ENCODE data around the gene ACTRT3.
"Not testable (repeated sequence)": the region's sequence is repeated elsewhere in the genome, so short reads cannot be mapped to it uniquely, and the experiment has no call there.

The ACTRT3 gene

DNA sequence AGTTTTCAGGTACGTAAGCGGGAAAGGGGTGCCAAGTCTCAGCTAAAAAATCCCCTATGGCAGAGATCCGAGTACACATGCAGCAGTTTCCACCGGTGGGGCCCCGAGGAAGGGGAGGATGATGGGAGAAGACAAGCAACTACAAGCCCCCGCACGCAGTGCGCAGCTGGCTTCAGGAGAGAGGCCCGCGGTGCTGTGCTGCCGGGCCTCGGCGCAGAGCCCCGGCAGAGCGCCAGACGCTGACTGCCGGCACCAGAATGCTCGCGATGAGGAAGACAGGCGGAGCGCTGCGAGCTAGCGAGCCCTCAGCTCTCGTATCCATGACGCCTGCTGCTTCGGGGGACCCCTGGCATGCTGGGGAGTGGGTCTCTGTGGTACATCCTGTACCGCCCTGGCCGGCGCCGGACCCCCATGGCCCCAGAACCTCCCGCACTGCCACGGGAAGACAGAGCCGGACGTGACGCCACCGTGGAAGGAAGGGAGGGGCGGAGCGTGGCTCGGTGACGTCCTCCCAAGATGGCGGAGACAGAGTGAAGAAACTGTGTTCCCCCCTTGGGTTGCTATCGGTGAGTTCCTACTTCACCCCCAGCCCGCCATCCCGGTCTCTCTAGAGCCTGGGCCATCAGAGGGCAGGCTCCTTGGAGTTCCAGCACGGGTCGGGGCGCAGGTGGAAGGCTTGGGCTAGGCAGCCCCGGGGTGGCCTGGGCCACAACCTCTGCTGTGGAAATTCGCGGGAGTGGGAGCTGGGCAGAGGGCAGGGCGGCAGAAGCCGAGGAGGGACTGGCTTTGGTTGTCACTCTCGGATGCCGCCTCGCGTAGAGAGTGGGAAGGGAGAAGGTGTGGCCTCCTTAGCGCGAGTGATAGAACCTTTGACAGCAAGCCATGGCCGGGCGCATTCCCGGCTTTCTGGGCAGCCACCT is 3.8 kb upstream of the ACTRT3 start, which contains the start of gene MYNN:
MYNN (plus strand) TSS at position 500 of the 920 bp plus-strand sequence. CDS start 900 bp downstream, outside the sequence.
- DNase-seq (ENCODE audit: low read depth), result peak; percentile 79

DNA sequence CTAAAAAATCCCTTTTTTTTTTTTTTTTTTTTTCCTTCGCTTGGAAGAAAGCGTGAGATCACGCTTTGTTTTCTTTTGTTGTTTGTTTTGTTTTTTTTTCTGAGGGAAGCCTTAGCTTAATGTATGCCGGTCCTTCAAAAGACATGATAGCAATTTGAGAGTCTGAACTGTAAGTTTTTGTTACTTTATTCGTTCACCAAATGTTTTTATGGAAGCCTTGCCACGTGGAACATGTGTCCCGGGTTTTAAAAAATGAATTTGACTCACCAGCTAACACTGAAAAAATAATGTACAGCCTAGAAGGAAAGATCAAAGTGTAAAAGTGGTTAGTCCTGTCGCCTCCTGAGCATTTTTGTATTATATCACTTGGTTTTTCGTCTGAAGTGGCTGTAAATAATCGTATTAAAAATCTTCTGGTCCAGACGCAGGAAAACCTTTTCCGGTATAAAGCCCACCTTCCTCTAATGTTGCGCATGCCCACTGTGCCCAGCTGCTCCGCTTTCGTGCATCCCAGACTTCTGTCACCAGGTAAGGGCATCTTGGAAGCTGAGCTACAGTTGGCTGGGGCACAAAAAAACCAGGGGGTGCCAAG is 3.0 kb upstream of the ACTRT3 start:
- DNase-seq (ENCODE audit: low read depth), result peak; percentile 51

DNA sequence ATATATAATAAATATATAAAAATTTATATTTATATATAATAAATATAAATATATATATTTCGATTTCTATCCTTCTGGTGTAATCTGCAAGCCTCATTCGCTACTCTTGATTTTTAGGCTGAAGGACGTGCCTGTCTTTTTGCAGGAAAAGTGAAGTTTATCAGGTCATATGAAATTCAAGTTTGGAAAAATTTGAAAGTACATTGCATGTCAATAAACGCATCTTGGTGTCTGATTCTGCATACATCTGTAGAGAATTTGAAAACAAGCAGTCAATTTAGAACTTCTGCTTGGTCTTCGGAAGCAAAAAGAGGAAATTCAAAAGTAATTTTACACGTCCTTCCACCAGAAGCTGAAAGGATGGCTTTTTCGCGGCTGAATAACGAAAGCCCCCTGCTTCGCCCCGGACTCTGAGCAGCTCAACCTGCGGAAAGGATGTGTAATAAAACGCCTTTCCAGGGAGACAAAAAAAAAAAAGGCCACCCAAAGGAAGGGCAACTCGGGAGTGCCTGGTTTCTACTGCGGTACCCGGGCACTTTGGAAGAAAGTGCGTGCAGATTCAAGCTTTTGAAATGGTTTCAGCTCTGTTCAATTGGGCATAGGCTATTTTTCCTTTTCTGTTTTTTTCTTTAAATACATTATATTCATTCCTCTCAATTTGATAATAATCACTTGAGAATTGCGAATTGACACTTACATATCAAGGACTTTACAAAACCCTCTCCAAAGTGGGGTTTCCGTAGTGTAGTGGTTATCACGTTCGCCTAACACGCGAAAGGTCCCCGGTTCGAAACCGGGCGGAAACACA is 2.3 kb upstream of the ACTRT3 start:
- no peak for DNase-seq (ENCODE audit: low read depth)

DNA sequence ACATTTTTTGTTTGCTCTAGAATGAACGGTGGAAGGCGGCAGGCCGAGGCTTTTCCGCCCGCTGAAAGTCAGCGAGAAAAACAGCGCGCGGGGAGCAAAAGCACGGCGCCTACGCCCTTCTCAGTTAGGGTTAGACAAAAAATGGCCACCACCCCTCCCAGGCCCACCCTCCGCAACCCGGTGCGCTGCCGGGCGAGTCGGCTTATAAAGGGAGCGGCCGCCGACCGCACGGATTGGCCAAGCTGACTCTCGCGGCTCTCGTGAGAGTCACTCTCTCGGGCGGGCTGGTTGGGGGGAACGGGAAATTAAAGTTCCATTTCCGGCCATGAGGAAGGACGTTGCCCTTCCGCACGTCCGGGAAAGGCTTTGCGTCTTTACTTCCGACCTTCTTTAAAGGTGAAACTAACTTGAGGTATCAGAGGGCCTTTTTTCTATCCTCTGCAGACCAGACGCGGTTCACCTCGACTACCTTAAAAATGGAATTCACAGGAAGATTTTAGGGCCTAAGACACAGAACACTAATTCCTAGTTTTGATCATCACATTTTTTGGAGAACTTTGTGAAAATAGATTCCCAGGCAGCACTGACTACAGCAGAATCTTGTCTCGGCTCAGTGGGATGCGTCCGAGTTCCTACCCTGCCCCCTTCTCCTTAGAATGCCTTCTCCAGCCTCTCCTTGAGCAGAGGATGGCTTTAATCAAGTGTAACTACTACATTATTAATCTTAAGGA is 4.3 kb downstream of the ACTRT3 start, which contains the start of gene TERC:
TERC (minus strand) TSS at position 179 of the 731 bp plus-strand sequence.
- DNase-seq (ENCODE audit: low read depth), result peak; percentile 85

DNA sequence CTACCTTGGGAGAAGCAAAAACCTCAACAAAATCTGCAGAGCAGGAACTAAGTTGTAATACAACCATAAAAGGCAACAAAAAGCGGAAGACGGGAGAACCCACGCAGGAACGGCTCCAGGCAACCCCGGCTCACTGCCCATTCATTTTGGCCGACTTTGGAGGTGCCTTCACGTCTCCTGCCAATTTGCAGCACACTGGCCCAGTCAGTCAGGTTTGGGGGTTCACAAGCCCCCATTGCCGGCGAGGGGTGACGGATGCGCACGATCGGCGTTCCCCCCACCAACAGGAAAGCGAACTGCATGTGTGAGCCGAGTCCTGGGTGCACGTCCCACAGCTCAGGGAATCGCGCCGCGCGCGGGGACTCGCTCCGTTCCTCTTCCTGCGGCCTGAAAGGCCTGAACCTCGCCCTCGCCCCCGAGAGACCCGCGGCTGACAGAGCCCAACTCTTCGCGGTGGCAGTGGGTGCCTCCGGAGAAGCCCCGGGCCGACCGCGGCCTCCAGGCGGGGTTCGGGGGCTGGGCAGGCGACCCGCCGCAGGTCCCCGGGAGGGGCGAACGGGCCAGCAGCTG is 5.0 kb downstream of the ACTRT3 start:
- DNase-seq (ENCODE audit: low read depth), result no peak

DNA sequence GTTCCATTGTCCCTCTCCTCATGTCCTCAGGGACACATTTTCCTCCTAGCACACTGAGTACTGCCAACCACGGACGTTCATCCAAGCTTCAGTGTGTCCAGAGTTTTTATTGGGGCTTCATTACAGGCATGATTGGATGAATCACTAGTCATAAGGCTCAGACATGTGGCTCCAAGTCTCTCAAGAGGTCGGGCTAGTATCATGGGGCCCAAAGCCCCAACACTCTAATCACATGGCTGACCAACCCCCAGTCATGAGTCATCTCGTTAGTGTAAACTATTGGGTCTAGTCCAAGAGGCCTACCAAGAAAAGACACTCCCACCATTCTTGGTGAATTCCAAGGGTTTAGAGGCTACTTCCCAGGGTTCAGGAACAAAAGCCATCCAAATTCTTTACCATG is 8.9 kb downstream of the ACTRT3 start:
- no peak for DNase-seq (ENCODE audit: low read depth)

DNA sequence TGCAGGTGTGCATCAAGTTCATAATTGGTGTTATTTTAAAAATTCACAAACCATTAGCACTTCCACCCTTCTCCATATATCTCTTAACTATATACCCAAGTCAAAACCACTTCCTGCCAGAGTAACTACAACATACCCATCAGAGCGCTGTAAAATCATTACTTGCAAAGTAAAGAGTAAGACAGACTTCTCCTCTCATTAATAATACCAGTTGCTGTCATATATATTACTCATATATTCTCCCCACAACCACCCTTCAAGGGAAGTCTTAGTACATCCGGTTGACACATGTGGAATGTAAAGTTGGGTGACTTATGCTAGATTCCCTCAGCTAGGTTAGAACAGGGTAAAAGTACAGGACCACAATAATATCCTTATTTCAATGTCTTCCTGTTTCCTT is 10.1 kb downstream of the ACTRT3 start:
- DNase-seq (ENCODE audit: low read depth), result no peak

DNA sequence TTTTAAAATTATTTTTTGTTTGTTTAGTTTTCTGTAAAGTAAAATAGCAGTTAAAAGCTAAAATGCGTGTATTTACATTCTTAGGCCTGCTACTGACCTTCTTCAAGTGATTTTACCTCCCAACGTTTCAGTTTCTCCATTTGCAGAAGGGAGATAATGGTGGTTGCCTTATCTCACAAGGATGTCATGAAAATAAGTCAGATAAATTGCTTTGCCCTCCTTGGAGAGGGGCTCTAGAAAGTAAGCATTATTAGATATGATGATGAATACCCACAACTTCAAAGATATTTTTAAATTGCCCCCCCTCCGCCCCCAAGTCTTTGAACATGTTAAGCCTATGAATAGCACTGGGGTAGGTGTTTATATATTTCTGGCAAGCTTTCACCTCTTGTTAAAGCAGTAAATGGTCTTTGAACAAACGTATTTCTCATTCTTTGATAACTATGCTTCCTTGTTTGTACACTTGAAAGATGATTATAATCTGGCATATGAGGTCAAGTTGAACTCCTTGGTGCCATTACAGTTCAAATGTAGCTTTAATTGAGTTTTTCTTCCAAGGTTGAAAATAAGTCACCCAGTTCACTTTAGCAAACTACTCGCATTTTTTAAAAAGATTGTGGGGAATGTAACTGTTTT is 10.9 kb downstream of the ACTRT3 start:
- DNase-seq (ENCODE audit: low read depth), result no peak

DNA sequence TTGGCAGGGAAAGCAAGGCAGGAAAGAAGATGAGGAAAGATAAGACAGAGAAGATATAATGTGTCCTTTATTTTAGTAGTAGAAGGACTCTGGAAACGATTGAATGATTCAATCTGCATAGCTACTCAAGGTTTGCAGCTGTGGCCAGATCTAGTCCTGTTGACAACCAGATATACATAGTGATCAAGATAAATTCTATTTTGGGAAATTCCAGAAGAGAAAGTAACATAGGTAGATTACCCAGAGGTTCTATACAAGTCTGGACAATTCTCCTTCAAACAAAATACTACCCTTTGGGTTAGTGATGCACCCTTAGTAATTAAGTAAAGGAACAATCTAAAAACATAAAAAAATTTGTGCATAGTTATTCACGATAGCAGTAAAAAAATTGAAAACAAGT is 13.9 kb downstream of the ACTRT3 start:
- DNase-seq (ENCODE audit: low read depth), result no peak

DNA sequence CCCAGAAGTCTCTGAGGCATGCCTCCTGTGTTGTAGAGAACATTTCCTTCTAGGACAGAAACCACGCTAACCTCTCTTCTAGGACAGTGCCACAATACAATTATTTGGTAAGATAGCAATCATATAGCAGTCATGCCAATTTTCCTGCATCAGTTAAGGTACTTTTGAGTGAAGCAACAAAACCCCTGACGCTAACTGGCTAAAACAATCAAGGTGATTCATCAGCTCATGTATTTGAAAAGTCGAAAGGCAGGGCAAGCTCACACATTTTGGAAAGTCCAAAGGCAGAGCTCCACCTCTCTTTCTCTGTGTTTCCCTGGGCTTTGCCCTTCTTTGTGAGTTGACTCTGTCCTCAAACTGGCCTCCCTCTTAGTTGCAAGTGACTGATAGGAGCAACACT is 14.7 kb downstream of the ACTRT3 start:
- no peak for DNase-seq (ENCODE audit: low read depth)

DNA sequence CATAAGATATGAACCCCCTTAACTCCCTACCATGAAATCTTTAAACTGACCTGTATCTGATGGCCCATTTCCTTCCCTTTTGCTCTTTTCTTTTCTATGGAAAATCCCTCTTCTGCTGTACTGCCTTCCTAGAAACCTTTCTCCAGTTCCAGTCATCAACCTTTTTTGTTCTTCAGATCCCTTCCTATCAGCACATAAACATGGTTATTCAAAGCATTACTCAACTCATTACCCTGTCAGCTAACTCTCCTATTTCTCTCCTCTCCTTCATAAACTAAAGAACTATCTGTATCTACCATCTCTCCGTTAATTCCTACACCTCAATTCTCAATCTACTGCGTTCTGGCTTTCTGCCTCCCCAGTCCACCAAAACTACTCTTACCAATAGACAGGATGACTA is 17.5 kb downstream of the ACTRT3 start:
- DNase-seq (ENCODE audit: low read depth), result no peak

DNA sequence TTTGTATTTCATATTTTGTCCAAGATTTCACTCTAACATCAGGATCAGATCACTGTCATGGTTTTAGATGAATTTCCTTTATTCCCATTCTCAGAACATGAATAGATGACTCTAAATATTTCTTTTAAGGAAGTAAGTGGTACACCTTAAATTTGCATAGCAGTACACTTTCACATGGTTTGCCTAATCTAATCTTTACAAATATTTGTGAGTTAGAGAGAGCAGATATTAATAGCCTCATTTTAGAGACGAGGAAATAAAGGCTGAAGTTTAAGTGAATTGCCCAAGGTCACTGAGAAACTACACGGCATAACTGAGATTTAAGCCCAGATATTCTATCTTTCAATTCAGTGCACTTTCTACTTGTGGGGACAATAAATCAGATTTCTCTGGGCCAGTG is 18.7 kb downstream of the ACTRT3 start:
- no peak for DNase-seq (ENCODE audit: low read depth)

DNA sequence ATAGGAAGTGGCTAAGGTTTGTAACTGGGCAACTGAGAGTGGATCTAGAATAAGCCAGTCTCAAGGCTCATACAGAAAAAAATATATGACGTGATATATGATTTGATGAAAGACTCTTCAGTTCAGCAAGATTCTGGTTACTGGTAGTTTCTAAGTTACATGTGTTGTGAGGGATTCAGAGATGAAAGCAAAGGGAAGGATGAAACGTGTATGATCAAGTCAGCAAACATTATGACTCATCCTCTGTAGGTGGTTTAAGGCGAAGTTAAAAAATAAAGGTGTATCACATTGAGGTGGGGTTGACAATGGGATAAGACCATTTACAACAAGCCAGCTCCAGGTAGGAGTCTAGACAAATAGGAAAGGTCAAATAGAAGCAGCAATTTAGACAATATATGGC is 20.7 kb downstream of the ACTRT3 start:
- no peak for DNase-seq (ENCODE audit: low read depth)

DNA sequence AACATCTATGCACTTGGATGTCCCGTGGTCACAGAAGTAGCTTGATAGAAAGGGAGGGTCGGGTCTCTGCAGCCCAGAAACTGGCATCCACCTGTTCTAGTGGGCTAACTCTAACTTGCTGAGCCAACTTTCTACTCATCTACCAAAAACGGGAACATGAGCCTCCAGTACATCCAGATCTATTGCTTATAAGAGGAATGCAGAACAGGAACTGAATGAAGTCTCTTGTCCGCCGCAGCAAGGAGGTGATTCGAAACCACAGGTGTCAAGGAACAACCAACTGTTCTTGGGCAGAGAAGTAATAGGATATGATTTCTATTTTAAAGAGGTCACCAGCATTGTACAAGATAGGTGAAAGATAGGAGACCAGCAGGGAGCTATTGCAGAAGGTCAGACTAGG is 22.4 kb downstream of the ACTRT3 start:
- no peak for DNase-seq (ENCODE audit: low read depth)

DNA sequence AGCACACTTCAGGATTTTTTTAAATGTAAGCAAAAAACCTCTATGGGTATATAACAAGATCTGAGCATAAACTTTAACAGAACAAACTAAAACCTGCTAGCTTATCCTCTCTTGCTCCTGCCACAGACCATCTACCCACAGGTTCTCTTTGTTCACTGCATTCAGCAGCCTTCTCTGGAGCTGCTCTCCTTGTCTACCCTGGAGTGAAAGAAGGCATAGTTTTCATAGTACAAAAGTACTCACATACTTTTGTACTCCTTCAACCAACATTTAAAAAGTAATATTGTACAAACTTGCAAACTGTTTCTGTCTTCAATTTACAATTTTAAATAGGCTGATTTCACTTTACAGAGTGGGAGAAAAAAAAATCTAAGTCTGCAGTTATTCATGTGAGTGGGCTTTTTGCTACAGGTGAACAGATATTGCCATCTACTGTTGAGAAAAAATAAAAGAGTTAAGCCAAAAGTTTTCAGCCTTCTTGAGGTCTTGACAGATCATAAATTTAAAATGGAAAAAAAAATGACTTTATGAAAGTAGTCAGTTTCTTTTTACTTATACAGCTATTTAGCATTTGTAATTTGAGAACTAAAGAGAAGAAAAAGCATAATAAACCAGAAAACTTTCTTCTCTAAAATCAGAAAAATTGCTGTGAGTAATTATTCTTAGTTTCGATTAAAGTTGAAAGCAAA is 24.9 kb downstream of the ACTRT3 start:
- no peak for DNase-seq (ENCODE audit: low read depth)

DNA sequence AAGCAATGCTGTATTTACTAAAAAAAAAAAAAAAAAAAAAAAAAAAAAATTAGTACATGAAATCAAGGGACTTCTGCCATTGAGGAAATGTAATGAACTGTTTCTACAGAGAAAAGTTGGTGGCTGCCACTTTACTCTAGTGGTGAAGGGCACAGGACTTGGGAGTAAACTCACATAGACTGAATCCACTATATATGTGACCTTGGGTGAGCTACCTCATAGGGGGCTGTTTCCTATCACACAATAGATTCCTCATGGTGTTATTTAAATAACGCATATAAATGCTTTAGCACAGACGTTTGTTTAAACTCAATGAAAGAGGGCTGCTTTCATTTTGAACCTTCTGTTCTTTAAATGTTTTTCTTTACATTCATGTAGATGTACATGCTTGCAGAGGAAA is 30.3 kb downstream of the ACTRT3 start:
- DNase-seq (ENCODE audit: low read depth), result no peak

DNA sequence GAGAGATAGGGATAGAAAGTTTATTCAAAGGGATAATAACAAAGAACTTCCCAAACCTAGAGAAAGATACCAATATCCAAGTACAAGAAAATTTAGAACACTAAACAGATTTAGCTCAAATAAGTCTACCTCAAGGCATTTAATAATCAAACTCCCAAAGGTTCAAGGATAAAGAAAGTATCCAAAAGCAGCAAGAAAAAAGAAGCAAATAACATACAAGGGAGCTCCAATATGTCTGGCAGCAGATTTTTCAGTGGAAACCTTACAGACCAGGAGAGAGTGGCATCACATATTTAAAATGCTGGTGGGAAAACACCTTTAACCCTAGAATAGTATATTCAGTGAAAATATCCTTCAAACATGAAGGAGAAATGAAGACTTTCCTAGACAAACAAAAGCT is 37.5 kb downstream of the ACTRT3 start:
- not testable (repeated sequence) for DNase-seq (ENCODE audit: low read depth)

DNA sequence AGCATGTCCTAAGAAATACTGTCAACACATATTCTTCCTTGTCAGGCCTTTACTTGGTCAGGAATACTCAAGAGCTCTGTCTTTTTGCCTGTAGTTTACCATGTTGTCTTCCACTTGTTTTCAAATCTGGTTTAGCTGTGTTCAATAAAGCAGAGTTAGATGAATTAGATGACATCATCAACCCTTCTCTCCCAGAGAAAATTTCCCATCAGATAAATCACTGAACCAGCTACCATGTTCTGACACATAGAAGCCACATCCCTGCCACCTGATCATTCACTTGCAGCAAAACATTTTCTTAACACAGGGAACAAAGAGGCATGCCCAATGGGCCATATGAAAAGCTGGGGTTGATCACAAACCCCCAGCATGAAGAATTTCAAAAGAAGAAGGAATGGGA is 46.6 kb downstream of the ACTRT3 start:
- DNase-seq (ENCODE audit: low read depth), result no peak

DNA sequence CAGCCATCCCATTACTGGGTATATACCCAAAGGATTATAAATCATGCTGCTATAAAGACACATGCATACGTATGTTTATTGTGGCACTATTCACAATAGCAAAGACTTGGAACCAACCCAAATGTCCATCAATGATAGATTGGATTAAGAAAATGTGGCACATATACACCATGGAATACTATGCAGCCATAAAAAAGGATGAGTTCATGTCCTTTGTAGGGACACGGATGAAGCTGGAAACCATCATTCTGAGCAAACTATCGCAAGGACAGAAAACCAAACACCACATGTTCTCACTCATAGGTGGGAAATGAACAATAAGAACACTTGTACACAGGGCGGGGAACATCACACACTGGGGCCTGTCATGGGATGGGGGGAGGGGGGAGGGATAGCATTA is 50.9 kb downstream of the ACTRT3 start:
- DNase-seq (ENCODE audit: low read depth), result not testable (repeated sequence)

Data from GM04504 (cell line).